GM19455 (cell line): ENCODE data around the gene SCYL3.
"Not testable (repeated sequence)": the region's sequence is repeated elsewhere in the genome, so short reads cannot be mapped to it uniquely, and the experiment has no call there.

Source experiments
- ATAC-seq: cut with Tn5 transposase; IDR thresholded peaks from one replicate; pipeline ENCODE4 v1.9.1; 2021; ENCODE audit not compliant: unreplicated experiment

The SCYL3 gene

DNA sequence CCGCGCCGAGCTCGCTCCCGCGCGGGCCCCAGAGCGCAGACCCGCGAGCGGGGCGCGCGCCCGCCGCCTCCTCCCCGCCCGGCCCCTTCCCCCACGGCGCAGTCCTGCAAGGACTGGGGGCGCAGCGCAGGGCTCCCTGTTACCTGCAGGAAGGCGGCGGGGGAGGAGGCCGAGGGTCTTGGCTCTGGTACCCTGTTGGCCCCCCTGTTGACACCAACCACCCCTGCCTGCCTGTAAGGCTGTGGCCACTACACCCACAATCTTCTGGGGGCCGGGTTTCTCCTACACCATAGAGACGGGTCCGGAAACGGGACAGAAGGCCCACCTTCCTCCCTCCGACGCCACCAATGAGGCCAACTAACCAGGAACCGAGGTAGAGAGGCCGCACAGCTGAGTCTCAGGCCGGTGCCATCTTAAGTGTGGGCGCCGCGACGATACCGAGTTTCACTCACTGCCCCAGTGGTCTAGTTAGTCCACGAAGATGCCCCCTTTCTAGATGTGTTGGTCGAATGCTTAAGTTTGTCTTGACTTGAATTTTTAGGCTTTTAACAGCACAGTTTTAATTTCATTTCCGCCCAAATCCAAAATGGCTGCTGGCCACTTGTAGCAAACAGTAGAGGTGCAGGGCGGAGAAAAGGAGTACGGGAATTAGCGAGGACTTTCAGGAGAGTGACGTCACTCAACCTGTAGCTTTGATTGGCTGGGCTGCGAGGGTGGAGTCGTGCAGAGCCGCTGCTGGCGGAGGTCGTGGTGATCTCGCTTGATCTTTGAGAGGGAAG, at the start of gene SCYL3:
TSS of gene SCYL3 (minus strand) at position 252 of the 779 bp plus-strand sequence. CDS start 5,056 bp downstream, outside the sequence.
- peak; percentile 85 for ATAC-seq

DNA sequence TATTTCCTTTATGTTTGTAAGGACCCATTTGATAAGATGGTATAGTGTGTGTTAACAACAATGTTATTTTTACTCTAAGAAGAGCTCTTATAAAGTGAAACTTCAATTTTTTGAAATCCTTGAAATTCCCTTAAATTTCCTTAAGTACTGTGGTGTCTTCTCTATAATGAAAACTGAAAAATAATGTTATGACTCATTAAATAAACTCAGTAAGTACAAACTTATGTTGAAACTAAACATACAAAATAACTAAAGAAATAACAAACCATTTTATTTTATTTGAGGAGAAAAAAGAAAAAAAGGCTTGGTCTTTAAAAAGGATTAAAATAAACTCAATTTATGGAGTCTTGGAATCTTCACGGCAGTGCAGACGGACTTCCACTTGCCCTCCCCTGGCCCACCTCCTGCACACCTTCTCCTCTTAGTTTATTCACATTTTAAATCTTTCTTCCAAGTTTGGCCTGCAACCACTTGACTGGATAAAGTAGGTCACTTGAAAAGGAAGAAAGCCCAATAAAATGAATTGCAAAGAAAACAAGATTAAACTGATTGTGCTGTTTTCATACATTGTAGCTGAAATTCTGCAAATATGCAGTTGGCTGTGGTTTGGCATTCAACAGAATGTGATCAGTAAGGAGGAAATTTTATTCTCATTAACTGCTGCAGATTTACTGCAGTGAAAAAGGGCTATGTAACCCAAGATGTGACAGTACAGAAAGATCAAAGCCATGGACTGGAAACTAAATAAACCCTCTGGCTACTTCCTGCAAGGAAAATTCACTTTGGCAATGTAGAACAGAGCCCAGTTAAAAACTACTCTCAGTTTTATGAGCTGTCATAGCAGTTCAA, 48.5 kb upstream of the SCYL3 start:
- ATAC-seq, result no peak

GRCh38 chr1:169933984-169934725, 40.5 kb upstream of the SCYL3 start:
- ATAC-seq, result no peak

DNA sequence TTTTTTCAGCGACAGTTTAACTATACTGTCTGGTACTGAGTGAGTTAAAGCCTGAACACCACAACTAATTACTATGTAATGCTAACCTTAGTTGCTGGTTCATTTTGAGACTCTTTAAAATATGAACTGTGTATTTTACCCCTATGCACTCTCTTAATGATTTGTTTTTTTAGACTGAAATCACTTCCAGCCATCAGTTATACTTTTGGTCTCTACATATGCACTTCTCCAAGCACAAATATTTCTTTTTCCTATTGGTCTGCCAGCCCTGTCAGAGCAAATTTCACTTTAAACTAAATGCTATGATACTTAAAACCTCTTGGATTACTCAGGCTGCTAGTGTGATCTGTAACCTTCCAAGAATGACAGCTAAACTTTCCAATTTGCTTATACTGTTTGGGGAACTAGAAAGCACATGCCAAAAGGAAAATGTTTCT, 38.1 kb upstream of the SCYL3 start:
- no peak for ATAC-seq

GRCh38 chr1:169929210-169929526, 35.5 kb upstream of the SCYL3 start:
- ATAC-seq, result no peak

- peak; percentile 82 for ATAC-seq
Measured at GRCh38 chr1:169928438-169929209, 34.9 kb upstream of the SCYL3 start.

DNA sequence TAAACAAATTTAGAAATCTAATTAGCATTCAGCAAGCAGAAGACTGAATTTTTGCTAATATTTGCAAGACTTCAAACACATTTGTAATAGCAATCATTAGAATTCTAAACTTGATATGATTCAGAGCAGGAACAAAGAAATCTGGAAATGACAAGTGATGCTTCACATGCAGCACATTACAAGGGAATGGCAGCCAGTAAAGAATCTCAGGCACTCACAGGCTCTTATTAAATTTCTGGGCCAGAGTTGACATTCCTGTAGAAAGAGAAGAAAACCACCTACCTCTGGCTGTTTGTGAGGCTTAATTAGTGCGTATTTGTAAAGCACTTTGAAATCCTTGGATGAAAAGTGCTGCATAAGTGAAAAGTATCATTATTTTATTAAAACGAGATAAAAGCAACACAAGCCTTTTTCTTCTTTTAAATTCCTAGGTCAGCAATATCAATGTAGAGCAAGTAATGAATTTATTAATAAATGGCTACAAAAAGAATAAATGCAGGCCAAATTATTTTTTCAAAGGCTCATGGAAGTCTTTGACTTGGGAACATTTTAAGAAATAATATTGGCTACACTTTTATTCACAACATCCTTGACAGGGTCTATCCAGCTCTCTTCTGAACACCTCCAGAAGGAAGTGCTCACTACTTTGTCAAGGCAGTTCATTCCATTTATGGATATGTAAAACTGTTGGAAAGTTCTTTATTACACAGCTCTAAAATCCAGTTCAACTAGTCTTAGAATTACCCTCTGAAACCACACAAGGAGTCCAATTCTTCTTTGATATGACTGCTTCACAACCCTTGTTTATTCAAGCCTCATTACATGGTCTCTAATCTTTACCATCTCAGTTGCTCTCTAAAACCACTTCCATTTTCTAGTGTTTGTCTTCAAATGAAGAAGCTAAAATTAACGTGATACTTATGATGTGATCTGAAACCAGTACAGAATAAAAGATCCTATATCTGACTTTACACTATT, 32.1 kb upstream of the SCYL3 start:
- peak; percentile 59 for ATAC-seq

DNA sequence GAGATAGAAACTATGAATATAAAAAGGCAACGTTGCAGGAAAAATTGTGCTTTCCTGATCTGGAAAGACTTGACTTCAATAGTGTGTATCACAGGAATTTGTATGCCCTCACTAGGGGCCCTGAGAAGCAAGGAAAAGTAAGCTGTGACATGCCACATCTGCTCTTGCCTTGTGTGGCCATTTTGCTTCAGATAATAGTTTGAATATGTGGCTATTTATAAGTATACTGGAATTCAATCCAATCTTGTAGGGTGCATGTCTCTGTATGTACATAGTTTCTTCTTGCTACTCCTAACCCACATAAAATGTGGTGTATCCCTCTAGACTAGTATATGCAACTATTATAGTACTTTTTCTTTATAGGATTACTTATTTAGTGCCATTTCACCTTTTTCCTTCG, 31.1 kb upstream of the SCYL3 start:
- ATAC-seq, result no peak

GRCh38 chr1:169924063-169924462, 30.4 kb upstream of the SCYL3 start:
- ATAC-seq, result no peak

DNA sequence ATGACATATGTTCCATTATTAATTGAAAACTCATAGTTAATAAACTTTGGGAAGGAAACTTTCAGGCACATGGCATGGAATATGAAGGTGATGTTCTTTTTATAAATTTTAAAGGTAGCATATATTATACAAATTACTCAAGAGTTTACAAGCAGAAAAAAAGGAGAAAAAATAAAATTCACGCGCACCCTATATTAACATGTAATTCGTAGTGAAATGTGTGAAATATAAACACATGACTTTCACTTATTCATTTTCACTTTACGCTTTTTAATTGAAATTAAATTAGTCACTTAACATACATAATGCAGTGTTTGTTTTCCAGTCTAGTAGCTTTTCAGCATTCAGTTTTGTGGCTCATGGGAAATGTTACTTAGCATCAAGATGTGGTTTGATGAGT, 27.4 kb upstream of the SCYL3 start:
- no peak for ATAC-seq

DNA sequence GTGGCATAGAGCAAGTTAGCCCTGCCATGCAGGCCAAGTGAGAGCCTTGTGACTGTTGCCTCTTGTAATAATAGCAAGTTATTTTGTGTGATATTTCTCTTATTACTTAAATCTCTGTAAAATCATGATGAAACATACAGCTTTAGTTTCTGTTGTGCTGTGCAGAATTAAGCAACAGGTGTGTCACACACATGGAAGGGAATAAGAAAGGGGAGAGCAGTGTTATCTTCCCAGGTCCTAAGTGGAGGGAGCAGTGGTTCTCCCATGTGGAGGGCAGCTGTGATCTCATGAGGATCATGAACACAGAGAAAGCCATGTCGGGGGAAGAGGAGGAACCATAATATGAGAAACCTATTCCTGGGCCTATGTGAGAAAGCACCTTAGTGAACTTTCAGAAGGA, 25.2 kb upstream of the SCYL3 start:
- no peak for ATAC-seq

DNA sequence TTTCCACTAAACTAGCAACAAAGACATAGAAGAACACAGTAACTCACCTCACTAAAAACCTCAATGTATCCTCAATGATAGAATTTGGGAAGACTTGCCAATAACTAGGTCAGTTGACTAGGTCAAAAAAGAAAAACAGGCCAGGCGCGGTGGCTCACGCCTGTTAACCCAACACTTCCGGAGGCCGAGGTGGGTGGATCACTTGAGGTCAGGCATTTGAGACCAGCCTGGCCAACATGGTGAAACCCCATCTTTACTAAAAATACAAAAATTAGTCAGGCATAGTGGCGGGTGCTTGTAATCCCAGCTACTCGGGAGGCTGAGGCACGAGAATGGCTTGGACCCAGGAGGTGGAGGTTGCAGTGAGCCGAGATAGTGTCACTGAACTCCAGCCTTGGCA, 24.5 kb upstream of the SCYL3 start:
- ATAC-seq, result not testable (repeated sequence)

- ATAC-seq, result no peak
Measured at GRCh38 chr1:169915150-169915549, 21.5 kb upstream of the SCYL3 start.

GRCh38 chr1:169914531-169914930, 20.8 kb upstream of the SCYL3 start:
- ATAC-seq, result no peak

DNA sequence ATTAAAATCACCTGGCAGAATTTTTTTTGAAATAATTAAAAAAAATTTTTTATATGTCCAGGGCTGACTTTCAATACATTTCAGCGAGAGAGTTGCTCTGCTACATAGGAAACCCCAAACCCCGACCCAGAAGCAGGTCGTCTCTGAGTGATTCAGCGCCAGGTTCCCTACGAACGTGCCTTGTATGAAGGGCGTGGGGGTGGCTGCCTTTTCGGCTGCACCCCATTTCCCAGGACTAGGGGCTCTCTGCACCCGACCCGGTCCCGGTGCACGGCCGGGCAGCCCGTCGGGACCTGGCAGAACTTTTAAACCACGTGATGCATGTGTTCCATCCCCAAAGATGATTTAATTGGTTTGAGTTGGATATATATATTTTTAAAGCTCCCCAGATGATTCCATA, 15.8 kb upstream of the SCYL3 start:
- ATAC-seq, result no peak

DNA sequence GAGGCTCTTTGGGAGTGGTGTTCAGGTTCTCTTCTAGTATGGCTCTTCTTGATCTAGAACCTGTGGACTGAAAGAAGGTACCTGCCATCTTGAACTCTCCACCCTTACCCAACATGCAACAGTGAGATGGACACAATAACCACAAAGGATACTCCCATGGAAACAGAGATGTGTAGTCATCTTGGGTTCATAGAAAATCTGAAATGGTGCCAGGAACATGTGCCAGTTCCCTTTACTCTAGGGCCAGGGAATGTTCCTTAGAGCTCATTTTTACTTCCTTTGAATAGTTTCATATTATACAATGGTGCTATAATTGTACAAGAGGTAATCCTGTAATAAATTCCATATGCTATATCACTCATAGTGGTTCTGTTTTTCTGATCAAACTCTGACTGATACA, 13.2 kb upstream of the SCYL3 start:
- no peak for ATAC-seq

DNA sequence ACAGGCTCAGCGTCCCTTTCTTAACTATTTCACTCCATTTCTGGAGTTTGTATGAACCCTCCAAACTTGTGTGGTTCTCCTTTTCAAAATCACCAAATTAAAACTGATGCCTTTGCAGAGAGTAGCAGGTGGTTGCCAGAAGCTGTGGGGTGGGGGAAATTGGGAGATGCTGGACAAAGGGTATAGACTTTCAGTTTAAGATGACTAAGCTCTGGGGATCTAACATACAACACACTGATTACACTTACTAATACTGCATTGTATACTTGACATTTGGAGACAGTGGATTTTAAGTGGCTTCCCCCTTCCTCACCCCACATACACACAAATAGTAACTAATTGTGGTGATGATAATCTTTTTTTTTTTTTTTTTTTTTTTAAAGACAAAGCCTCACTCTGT, 11.1 kb upstream of the SCYL3 start:
- ATAC-seq, result no peak

DNA sequence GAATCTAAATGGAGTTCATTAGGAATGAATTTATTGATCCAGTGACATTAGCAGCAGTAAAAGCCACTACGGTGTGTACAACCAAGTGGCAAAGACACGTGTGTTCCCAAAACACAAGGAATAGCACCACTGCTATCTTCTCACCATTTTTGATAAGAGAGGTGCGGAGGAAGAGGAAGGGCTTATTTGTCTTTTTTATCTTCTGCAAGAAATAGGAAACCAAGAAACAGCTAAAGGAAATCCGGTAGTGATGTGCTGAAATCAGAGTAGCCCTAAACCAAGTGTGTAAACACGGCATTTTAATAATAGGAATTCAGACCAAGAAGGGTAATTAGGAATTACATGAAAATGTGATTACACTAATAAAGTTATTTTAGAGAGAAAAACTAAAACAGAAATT, 9.1 kb upstream of the SCYL3 start:
- ATAC-seq, result no peak

DNA sequence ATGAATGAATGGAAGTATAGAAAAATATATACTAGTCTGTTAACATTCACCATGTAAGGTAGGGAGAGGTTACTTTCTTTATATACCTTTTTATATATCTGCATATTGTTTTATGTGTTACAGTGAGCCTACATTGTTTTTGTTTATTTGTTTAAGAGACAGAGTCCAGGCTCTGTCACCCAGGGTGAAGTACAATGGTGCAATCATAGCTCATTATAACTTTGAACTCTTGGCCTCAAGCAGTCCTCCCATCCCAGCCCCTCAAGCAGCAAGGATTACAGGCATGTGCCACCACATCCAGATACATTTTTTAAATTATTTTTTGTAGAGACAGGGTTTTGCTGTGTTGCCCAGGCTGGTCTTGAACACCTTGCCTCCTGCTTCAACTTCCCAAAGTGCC, 7.4 kb upstream of the SCYL3 start:
- no peak for ATAC-seq

GRCh38 chr1:169900571-169900970, 6.9 kb upstream of the SCYL3 start:
- ATAC-seq, result no peak
